SK-MEL-5 (cell line): ENCODE measurements around the gene UBE2QL1. TPM values are rescaled to one million over a fixed set of nuclear protein-coding genes. Genes with fewer than 3 reads are reported as not detected.

Experiments
- DNase-seq: peaks from one replicate; pipeline ENCODE4 v3.0.0-alpha.2; 2016; ENCODE audit warnings: low read depth, low spot score
- in situ Hi-C: cut with HindIII; loops from 2 replicates; pipeline ENCODE4 v1.10.0; 2016; ENCODE audit warnings: low sequenced_read_pairs, high pct_unique_total_duplicates, low pct_unique_long_range_greater_than_20kb
- total RNA-seq: library from RNA; depleted of rRNA; stranded (reverse); fragments of >200 nt; shearing (Covaris generic); gene quantifications from 2 replicates; pipeline ENCODE4 v1.2.3, GENCODE V29; 2014

Gene UBE2QL1
- total RNA-seq, 1 experiment from 2014 or later: 0.03 TPM

DNA sequence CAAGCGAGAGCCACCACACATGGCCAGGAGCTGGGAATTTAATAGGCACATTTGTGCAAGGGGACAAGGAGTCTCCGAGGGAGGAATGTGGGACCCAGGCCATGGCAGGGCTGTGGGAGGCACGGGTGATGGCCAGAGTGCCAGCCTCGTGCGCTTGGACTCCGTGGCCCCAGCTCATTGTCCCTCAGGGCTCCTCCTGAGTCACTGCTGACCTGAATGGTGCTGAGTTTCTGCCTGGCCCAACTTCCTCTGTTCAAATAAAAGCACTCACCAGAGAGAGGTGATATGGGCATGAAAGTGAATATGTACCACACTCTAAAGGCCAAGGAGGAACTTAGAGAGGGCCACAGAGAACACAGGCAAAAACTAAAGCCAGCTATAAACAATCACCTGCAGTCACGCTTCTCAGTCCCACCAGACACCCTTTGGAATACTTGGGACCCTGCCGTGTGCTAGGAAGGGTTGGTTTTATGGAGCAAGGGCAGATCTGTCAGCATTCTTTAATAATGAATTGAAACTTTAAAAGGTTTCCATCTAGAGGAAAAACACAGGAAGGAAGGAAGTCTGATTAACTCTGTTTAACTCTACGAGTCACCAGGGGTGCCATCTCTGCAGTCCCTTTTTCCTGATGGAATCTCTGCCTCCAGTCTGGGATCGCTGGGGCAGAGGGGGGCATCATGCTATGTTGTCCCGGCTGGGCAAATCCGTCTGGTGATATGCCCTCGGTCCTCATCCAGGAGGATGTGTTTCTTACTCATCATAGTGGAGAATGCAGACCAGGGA is 25.1 kb upstream of the UBE2QL1 start:
- DNase-seq: no peak
- in situ Hi-C loops: no loop called here

DNA sequence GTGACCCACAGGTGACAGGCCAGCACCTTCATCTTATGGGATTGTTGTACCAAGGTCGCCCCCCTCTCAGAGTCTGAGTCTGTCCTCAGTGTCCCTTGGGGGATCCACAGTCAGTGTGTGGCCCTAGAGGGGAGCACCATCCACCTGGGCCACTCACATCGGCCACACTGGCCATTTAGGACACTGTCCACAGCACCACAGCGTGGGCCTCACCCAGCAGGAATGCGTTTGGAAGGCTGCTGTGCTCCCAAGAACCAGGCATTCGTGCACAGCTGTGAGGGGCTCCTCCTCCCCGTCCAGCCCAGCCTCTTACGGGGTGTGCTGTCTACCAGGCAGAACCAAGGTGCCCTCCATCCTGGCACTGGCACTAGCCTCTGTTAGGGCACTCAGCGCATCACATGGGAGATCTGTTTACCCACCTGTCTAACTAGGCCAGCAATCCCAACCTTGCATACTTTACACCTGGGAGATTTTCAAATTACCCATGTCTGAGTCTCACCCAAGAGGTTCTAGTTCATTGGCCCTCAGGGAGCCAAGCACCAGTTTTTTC is 24.5 kb upstream of the UBE2QL1 start:
- in situ Hi-C loops: no loop called here
- no peak for DNase-seq

DNA sequence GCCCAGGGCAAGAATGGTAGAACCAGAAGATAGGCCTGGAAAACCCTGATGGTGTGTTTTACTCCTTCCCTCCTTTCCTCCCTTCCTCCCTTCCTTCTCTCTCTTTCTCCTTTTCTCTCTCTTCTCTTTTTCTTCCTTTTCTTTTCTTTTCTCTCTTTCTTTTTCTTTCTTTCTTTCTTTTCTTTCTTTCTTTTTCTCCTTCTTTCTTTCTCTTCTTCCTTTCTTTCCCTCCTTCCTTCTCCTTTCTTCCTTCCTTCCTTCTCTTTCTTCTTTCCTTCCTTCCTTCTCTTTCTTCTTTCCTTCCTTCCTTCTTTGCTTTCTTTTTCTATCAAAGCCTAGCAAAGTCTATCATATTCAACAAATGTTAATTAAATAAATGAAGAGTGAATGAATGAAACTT is 24.0 kb upstream of the UBE2QL1 start:
- in situ Hi-C loops: no loop called here
- DNase-seq: no peak

DNA sequence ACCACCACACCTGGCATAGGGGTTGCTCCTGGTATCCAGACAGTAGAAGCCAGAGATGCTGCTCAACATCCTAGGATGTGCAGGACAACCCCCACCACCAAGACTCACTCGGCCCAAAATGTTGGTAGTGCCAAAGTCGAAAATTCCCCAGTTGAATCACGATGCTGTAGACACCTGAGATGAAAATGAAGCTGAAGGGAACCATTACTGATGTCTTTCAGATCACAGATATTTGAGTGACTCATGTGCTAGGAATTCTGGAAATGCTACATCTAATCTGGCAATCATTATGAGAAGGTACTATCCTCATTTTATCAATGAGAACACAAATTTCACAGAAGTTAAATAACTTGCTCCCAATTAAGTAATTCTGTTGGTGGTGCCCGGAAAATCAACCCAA is 21.0 kb upstream of the UBE2QL1 start:
- in situ Hi-C loops: no loop called here
- DNase-seq: no peak

DNA sequence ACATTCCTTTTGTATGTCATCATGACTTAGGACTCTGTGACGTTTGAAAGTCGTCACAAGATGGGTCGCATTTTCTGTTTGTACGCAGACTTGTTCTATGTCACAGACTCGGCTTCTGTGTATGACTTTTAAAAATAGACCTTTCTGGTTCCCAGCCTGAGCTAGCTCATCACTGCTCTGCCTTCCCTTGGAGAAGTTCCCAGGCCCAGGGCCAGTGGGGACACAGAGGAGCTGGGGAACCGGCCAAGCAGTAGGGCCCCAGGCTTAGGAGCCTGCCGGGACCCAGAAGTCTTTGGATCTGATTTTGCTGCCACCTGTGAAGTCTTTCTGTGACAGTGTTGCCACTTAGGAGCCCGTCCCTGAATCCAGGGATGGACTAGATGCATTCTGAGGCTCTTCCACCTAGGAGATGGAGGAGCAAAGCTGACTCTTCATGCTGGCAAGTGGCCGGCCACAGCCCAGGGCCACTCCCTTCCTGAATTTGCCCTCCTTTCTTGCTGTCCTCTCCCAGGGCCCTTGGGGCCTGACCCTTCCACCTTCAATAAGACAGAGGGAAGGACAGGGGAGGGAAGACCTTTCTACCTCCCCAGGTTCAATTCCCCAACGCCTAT is 18.1 kb upstream of the UBE2QL1 start:
- no peak for DNase-seq
- in situ Hi-C loops: no loop called here

DNA sequence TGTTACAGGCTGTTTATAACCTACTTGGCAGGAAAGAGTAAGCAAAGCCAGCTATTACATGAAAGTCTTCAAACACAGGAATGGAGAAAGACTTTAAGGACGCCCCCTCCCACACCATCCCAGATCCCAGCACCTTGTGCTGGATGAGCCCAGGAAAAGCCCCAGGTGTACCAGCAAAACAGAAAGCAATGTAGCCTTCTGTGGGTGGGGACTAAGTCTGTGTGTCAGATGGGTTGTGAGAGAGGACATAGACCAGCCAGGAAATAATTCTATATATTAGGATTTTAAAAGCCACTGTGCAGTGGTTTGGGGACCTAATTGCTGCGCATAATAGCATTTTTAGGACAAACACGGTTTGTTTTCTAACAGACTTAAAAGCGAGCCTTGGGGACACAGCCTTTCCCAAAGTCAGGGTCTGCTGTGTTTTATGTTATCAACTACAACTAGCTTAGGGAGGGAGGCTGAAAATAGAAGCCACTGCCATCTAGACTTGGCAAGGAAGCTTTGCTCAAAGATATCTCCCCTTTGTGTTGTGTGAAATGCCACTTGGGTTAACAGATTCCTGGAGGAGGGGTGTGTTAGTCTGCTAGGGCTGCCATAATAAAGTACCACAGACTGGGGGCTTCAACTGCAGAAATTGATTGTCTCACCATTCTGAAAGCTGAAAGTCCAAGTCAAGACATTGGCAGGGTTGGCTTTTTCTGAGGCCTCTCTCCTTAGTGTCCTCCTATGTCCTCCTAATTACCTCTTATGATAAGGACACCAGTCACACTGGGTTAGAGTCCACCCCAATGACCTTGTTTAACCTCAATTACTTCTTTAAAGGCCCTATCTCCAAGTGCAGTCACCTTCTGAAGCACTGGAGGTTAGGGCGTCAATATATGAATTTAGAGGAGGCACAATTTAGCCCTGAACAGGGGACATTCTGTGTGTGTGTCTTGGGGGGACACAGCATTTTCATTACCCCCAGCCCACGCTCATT is 17.2 kb upstream of the UBE2QL1 start:
- no peak for DNase-seq
- in situ Hi-C loops: no loop called here

DNA sequence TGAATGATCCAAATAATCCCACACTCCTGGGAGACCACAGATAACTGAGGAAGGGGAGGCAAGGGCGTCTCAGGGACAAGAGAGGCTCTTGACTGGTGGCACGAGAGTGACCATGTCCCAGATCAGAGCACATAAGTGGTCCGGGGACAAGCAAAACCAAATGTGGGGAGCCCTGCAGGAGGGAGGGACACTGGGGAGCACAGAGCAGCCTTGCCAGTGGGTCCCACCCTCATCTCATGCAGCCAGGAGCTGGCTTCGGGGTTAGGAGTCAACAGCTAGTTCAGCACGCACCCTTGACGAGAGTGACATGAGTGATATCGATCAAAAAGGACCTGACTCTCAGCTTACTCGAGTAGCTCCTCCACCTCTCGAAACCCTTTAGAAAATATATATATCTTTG is 16.5 kb upstream of the UBE2QL1 start:
- DNase-seq: no peak
- in situ Hi-C loops: no loop called here

DNA sequence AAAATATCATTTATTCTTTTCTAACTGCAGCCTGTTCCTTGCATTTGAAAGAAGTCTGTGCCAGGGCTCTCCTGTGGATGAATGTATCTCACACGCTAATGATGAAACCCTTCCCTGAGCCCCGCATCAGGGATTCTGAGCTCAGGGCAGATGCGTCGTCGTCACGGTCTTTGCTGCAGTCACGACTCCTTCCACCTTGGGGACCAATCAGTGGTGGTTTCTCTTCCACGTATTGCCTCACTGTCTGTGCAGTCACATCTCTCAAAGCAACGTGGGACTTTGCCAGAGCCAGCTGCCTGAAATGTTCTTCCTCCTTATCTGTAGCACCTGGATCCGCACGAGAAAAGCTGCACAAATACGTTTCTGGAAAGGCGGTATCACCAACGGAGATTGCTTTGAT is 13.9 kb upstream of the UBE2QL1 start:
- no peak for DNase-seq
- in situ Hi-C loops: no loop called here

DNA sequence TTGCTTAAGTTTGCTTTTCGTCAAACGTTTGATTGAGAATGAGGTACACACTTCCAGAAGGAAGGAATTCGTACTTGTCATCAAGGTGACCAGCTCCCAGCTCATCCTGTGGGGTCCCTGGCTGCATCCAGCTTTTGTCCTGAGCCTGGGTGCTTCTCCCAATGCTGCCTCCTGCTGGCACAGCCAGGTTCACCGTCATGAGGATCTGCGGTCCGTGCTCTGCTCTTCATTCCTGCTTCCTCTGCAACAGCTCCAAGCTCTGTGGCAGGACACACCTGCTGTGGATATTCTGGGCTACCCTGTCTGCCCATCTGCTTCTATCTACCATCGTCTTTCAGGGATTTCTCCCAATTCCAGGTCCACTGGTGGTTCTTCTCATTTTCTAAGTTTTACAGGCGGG is 13.3 kb upstream of the UBE2QL1 start:
- DNase-seq: peak; percentile 72
- in situ Hi-C loops: no loop called here

DNA sequence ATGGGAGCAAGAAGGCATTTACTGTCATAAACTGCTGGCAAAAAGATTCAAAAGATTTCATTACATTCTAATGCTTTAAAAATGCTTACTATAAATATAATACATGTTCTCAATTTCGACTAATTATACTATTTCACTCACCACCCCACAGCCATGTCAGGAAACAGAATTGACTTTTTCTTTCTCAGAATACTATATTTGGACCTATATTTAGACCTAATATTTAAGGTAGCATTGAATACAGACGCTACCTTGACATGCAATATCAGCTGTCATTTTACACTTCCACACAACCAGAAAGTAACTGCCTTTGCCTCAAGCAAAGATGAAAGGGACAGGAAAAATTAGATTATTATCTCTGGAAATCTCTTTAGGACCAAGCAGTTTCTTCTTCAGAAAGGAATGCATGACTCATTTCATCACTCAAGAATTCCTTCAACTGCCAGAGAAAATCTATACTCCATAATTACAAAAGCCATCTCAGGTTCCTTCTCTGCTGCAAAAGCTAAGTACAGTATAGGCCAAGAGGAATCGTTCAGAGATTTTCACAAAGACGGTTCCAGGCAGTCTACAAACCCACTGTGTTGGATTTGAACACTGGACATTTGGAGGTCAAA is 11.8 kb upstream of the UBE2QL1 start:
- DNase-seq: no peak
- in situ Hi-C loops: no loop called here

DNA sequence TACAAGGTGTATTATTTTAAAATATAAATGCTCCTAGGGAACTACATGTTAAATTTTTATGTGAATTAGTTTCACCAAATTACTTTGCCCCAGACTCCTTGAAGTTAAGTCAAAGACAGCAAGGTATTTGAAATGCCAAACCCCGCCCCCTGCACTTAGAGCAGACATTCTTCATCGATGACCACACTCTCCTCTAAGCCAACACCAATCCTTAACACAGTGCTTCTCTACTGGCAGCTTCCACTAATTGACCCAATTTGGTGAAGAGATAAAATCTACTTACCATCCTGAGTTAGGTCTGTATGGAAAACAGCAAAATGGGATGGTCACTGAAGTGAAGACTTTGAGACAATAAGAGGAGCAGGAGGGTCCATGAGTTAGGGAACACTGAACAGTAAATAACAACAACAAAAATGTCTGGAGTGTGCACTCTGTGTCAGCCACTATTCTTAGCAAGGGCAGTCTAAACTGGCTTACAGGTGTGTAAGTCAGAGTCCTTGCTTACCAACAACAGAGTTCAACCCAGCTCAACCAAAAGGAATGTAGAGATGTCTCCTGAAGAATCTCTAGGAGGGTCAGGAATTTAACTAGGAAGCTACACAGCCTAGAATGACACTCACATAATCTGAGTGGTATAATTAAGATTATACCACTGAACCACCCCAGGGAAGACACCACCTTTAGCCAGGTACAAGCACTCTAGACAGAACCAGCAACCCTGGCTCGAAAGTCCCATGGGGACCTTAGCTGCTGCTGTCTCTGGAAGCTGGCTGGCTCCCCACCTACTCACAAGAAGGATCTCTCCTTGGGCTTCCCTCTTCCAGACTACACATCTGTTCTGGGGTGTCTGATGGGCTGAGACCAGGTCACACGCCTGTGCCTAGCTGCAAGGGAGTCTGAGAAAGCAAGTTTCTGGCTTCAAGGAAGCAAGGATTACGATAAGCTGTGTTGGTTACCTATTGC is 8.8 kb upstream of the UBE2QL1 start:
- in situ Hi-C loops: no loop called here

DNA sequence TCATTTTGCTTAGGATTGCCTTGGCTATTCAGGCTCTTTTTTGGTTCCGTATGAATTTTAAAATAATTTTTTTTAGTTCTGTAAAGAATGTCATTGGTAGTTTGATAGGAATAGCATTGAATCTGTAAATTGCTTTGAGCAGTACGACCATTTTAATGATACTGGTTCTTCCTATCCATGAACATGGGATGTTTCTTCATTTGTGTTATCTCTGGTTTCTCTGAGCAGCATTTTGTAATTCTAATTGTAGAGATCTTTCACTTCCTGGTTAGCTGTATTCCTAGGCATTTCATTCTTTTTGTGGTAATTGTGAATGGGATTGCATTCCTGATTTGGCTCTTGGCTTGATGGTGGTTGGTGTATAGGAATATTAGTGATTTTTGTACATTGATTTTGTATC is 6.3 kb upstream of the UBE2QL1 start:
- DNase-seq: no peak
- in situ Hi-C loops: no loop called here

More for the DNA sequence above, 8.8 kb upstream of the UBE2QL1 start:
- DNase-seq: no peak

DNA sequence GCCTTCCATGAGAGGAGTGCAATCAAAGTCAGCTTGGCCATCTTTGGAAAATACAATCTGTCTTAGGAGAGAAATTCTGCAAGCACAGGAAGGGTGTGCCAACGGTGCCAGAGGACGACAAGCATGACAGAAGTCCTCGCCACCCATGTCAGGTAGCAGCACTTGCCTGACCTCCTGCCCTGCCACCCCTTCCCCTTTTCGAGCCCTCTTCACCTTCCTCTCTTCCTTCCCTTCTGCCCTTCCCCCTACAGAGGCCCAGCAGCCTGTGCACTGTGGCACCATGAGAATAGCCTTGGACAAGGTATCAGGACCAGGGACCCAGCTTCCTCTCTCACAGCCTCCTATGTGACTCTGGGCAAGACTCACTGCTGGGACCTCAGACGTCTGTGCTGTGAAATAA is 5.3 kb upstream of the UBE2QL1 start:
- DNase-seq: no peak
- in situ Hi-C loops: no loop called here

DNA sequence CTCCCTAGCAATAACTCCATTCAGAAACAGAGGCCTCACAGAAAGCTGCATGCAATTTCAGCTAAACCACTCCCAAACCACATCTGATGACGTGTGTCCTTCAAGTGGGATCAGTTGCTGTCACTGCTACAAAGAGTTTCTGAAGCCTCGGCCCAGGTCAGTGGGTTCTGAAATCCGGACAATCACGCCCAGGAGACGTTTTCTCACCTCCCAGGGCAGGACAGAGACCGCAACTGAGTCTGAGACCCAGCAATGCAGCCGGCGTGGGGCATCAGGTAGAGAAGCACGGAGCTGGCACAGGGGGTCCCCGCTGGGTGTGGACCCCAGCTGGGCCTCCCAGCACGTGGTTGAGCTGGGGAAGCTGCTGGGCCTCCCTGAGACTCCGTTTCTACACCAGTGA is 2.6 kb upstream of the UBE2QL1 start:
- peak; percentile 16 for DNase-seq
- in situ Hi-C loops: no loop called here

DNA sequence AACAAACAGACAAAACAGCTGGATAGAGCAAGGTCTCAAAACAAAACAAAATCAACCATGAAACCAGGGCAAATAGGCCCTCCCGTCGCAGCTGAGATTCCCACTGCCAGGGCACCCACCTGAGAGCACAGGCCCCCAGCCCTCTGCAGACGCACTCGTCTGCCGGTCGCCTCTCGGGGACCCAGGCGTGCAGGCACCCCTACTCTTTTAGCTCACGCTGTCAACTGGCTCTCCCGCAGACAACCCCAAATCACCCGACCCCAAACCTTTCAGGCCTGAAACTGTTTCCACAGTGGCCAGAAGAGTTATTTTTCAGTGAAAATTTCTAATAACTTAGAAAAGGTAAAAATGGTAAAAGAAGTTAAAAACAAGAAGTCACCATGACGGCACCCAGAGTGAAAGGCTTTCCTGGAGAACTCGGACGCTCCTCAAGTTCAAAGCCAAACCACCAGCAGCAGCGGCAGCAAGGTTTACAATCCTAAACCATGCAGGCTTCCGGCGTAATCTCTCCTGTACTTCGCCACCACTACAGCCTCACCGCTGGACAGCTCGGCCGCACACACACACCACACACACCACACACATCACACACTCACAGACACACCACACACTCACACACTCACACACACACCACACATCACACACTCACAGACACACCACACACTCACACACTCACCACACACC is 1.9 kb upstream of the UBE2QL1 start:
- in situ Hi-C loops: no loop called here
- no peak for DNase-seq
